HL-60/S4 treated with phorbol 12-myristate 13-acetate at 8.2 ng/mL for 4 days and 3 days (cell line): ENCODE results near the gene PCDHB4.
"Not testable (repeated sequence)": the region's sequence is repeated elsewhere in the genome, so short reads cannot be mapped to it uniquely, and the experiment has no call there.

Source experiments
- in situ Hi-C: fragments of 300-500 bp; cut with MboI; formaldehyde crosslinking; loops from 2 replicates; pipeline ENCODE4 v1.15.0; 2022; ENCODE audit warnings: low sequenced_read_pairs

Gene PCDHB4

DNA sequence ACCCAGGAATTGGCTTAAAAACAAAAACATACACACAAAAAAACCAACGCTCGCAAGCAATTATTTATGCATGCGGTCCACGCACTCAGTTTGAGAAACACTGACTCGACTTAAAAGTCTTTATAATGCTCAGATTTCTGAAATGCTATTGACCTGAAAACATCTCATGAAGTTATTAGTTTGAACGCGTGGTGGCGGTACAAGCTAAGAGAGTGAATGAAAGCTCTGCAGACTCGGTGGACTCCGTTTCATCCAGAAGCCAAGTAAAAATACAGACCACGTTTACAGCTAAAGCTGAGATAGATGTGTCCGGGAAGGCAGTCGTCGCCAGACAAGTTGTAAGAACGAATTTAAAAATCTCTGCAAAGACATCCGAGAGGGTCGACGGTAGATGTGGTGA is 28.2 kb downstream of the PCDHB4 start, which contains the start of gene PCDHB6:
Gene PCDHB6 (plus strand): TSS at position 246 of the 400 bp plus-strand sequence. CDS start 201 bp downstream, outside the sequence.
- in situ Hi-C loops, result no loop called here

- in situ Hi-C loops, result no loop called here
These were observed 28.8 kb downstream of the PCDHB4 start for GRCh38 chr5:141150224-141150992.

DNA sequence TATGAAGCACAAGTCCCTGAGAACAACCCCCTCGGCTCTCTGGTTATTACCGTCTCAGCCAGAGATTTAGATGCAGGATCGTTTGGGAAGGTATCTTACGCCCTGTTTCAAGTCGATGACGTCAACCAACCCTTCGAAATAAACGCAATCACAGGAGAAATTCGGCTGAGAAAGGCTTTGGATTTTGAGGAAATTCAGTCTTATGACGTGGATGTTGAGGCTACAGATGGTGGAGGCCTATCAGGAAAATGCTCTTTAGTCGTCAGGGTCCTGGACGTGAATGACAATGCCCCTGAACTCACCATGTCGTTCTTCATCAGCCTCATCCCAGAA is 29.3 kb downstream of the PCDHB4 start:
- in situ Hi-C loops, result no loop called here

GRCh38 chr5:141151632-141152031 is 30.0 kb downstream of the PCDHB4 start:
- in situ Hi-C loops, result not testable (repeated sequence)

DNA sequence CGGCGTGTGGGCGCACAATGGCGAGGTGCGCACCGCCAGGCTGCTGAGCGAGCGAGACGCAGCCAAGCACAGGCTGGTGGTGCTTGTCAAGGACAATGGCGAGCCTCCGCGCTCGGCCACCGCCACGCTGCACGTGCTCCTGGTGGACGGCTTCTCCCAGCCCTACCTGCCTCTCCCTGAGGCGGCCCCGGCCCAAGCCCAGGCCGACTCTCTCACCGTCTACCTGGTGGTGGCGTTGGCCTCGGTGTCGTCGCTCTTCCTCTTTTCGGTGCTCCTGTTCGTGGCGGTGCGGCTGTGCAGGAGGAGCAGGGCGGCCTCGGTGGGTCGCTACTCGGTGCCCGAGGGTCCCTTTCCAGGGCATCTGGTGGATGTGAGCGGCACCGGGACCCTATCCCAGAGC is 30.5 kb downstream of the PCDHB4 start:
- in situ Hi-C loops, result not testable (repeated sequence)

GRCh38 chr5:141155540-141156374 is 34.1 kb downstream of the PCDHB4 start:
- in situ Hi-C loops, result no loop called here

DNA sequence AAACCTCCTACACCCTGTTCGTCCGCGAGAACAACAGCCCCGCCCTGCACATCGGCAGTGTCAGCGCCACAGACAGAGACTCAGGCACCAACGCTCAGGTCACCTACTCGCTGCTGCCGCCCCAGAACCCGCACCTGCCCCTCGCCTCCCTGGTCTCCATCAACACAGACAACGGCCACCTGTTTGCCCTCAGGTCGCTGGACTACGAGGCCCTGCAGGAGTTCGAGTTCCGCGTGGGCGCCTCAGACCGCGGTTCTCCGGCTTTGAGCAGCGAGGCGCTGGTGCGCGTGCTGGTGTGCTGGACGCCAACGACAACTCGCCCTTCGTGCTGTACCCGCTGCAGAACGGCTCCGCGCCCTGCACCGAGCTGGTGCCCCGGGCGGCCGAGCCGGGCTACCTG is 35.7 kb downstream of the PCDHB4 start:
- in situ Hi-C loops, result not testable (repeated sequence)

GRCh38 chr5:141157901-141158300 is 36.3 kb downstream of the PCDHB4 start:
- in situ Hi-C loops, result not testable (repeated sequence)

GRCh38 chr5:141172381-141173204 is 51.0 kb downstream of the PCDHB4 start, which contains the start of gene PCDHB7:
TSS of gene PCDHB7 (plus strand) at chr5:141172644. CDS start at chr5:141172836, 192 bp downstream.
- in situ Hi-C loops, result no loop called here

DNA sequence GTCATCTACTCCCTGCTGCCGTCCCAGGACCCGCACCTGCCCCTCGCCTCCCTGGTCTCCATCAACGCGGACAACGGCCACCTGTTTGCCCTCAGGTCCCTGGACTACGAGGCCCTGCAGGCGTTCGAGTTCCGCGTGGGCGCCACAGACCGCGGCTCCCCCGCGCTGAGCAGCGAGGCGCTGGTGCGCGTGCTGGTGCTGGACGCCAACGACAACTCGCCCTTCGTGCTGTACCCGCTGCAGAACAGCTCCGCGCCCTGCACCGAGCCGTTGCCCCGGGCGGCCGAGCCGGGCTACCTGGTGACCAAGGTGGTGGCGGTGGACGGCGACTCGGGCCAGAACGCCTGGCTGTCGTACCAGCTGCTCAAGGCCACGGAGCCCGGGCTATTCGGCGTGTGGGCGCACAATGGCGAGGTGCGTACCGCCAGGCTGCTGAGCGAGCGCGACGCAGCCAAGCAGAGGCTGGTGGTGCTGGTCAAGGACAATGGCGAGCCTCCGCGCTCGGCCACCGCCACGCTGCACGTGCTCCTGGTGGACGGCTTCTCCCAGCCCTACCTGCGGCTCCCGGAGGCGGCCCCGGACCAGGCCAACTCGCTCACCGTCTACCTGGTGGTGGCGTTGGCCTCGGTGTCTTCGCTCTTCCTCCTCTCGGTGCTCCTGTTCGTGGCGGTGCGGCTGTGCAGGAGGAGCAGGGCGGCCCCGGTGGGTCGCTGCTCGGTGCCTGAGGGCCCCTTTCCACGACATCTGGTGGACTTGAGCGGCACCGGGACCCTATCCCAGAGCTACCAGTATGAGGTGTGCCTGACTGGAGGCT is 52.9 kb downstream of the PCDHB4 start:
- in situ Hi-C loops, result not testable (repeated sequence)
